Ectodermal cell (in vitro differentiated cells): ENCODE data around the gene MTG2.

Experiments
- H3K27ac ChIP-seq: 2 replicates; pipeline ENCODE4 v1.7.0; 2013; ENCODE audit warnings: mild to moderate bottlenecking, low read depth, low read length; ENCODE audit not compliant: insufficient read depth, poor library complexity, severe bottlenecking
- H3K27me3 ChIP-seq: 2 replicates; pipeline ENCODE4 v1.7.0; 2013; ENCODE audit warnings: mild to moderate bottlenecking, low read length; ENCODE audit not compliant: insufficient read depth, control insufficient read depth, poor library complexity, severe bottlenecking
- H3K36me3 ChIP-seq: one replicate; pipeline ENCODE4 v1.7.0; 2013; ENCODE audit warnings: low read length; ENCODE audit not compliant: control insufficient read depth, insufficient read depth
- H3K4me1 ChIP-seq: one replicate; pipeline ENCODE4 v1.7.0; 2013; ENCODE audit warnings: low read length; ENCODE audit not compliant: control insufficient read depth, insufficient read depth
- H3K4me3 ChIP-seq: 2 replicates; pipeline ENCODE4 v1.7.0; 2013; ENCODE audit warnings: low read depth, low read length, control low read depth; ENCODE audit not compliant: insufficient read depth
- H3K9me3 ChIP-seq: 2 replicates; pipeline ENCODE4 v1.7.0; 2013; ENCODE audit warnings: mild to moderate bottlenecking, low read length, moderate library complexity; ENCODE audit not compliant: control insufficient read depth
- WGBS, 2 experiments: methylation state at CpG; one replicate each; pipeline ENCODE4 v1.1.7; 2013; ENCODE audit warnings: missing lambda C conversion rate in 2 of 2; 5-methylcytosine and 5-hydroxymethylcytosine counted together

MTG2 gene

GRCh38 chr20:62212299-62212698 lies 29.5 kb downstream of the MTG2 start:
- WGBS, 2 experiments, result 51 to 55% methylated on average over 10 of the region's 10 CpGs
- Histone ChIP-seq H3K36me3 (no peaks in the 10 kb centered on the region), H3K27ac (peak overlapping the region; percentile 3)

GRCh38 chr20:62214067-62214466 lies 31.2 kb downstream of the MTG2 start:
- WGBS, 2 experiments, result 76% methylated on average over 12 of the region's 12 CpGs
- no peak overlapping the region for H3K4me3 ChIP-seq
- no peaks in the 10 kb centered on the region for H3K9me3 ChIP-seq
- peaks cover 47% of the 10 kb centered on the region for H3K27me3 ChIP-seq
- H3K4me1 ChIP-seq, result peaks cover 14% of the 10 kb centered on the region
- no peak overlapping the region for H3K27ac ChIP-seq
- no peaks in the 10 kb centered on the region for H3K36me3 ChIP-seq

More at GRCh38 chr20:62212299-62212698, 29.5 kb downstream of the MTG2 start:
- H3K4me1 ChIP-seq, result peaks cover 8% of the 10 kb centered on the region
- H3K4me3 ChIP-seq, result no peak overlapping the region
- H3K27me3 ChIP-seq, result peaks cover 29% of the 10 kb centered on the region
- H3K9me3 ChIP-seq, result no peaks in the 10 kb centered on the region

- H3K9me3 ChIP-seq, result no peaks in the 10 kb centered on the region
- no peaks in the 10 kb centered on the region for H3K36me3 ChIP-seq
- no peak overlapping the region for H3K27ac ChIP-seq
- H3K4me1 ChIP-seq, result peaks cover 20% of the 10 kb centered on the region
- peaks cover 58% of the 10 kb centered on the region for H3K27me3 ChIP-seq
- no peak overlapping the region for H3K4me3 ChIP-seq
- 91 to 93% methylated on average over 29 of the region's 29 CpGs for WGBS, 2 experiments
Measured at GRCh38 chr20:62215020-62215990, 32.5 kb downstream of the MTG2 start.

- H3K9me3 ChIP-seq, result no peaks in the 10 kb centered on the region
- H3K4me1 ChIP-seq, result peaks cover 27% of the 10 kb centered on the region
- H3K4me3 ChIP-seq, result no peak overlapping the region
- H3K27ac ChIP-seq, result no peak overlapping the region
- WGBS, 2 experiments, result 90% methylated on average over 40 of the region's 40 CpGs
- no peaks in the 10 kb centered on the region for H3K36me3 ChIP-seq
- peaks cover 66% of the 10 kb centered on the region for H3K27me3 ChIP-seq
Measured at GRCh38 chr20:62215991-62216635, 33.3 kb downstream of the MTG2 start.

- H3K4me1 ChIP-seq, result peaks cover 31% of the 10 kb centered on the region
- H3K9me3 ChIP-seq, result no peaks in the 10 kb centered on the region
- peaks cover 74% of the 10 kb centered on the region for H3K27me3 ChIP-seq
- H3K36me3 ChIP-seq, result no peaks in the 10 kb centered on the region
- no peak overlapping the region for H3K27ac ChIP-seq
- no peak overlapping the region for H3K4me3 ChIP-seq
- 88 to 89% methylated on average over 26 of the region's 26 CpGs for WGBS, 2 experiments
Measured at GRCh38 chr20:62216636-62217566, 34.1 kb downstream of the MTG2 start.

- Histone ChIP-seq H3K36me3 (no peaks in the 10 kb centered on the region), H3K4me1 (peaks cover 24% of the 10 kb centered on the region), H3K9me3 (no peaks in the 10 kb centered on the region), H3K27ac (no peak overlapping the region), H3K4me3 (no peak overlapping the region), H3K27me3 (peaks cover 86% of the 10 kb centered on the region)
- WGBS, 2 experiments, result 56 to 62% methylated on average over 38 of the region's 38 CpGs
Measured at GRCh38 chr20:62217913-62218773, 35.3 kb downstream of the MTG2 start.

- Histone ChIP-seq H3K27ac (no peak overlapping the region), H3K4me3 (peak overlapping the region; percentile 32), H3K36me3 (no peaks in the 10 kb centered on the region), H3K4me1 (peaks cover 24% of the 10 kb centered on the region), H3K27me3 (peaks cover 96% of the 10 kb centered on the region), H3K9me3 (no peaks in the 10 kb centered on the region)
- 1% methylated on average over 84 of the region's 84 CpGs for WGBS, 2 experiments
Measured at GRCh38 chr20:62219101-62219991, 36.5 kb downstream of the MTG2 start.

- H3K4me3 ChIP-seq, result peak within 1 kb of the TSS; percentile 32
- WGBS, 2 experiments, result 1% methylated on average over 84 of the region's 84 CpGs
- H3K4me1 ChIP-seq, result peaks cover 24% of the 10 kb centered on the region
- no peaks in the 10 kb centered on the region for H3K36me3 ChIP-seq
- H3K27me3 ChIP-seq, result peaks cover 95% of the 10 kb centered on the region
- no peak within 1 kb of the TSS for H3K27ac ChIP-seq
- no peaks in the 10 kb centered on the region for H3K9me3 ChIP-seq
Measured at GRCh38 chr20:62219992-62220665, 37.3 kb downstream of the MTG2 start, which contains the start of gene HRH3. TSS of gene HRH3 (minus strand) at chr20:62220278. CDS start at chr20:62219970, 308 bp downstream.
